Sigmoid colon (tissue), 4 donors: ENCODE data around the gene HPCAL1.

Experiments used
- CTCF ChIP-seq, 4 experiments: fragments of 450-650 bp in 3 of 4; fragments of 200-600 bp in 1 of 4; IDR thresholded peaks; one replicate each; pipeline ENCODE4 v1.5.1; 2016 to 2019; ENCODE audit warnings: antibody characterized with exemption in 4 of 4, mild to moderate bottlenecking in 3 of 4, moderate library complexity in 2 of 4
- POLR2AphosphoS5 ChIP-seq, 4 donors: sonication (generic); formaldehyde crosslinking; IDR thresholded peaks; one replicate each; pipeline ENCODE4 v1.6.1; 2017; ENCODE audit warnings: antibody characterized with exemption in 4 of 4

GRCh38 chr2:10452956-10453904 lies 150.5 kb downstream of the HPCAL1 start:
- TF ChIP-seq CTCF (IDR thresholded peaks at IDR 0.05) (no peak), POLR2AphosphoS5 (IDR thresholded peaks at IDR 0.05) (no peak)
